ENCODE data around the gene TSC2. TPM values are rescaled to one million over a fixed set of nuclear protein-coding genes. Genes with fewer than 3 reads are reported as not detected.
"Not testable (repeated sequence)": the region's sequence is repeated elsewhere in the genome, so short reads cannot be mapped to it uniquely, and the experiment has no call there.

TSC2 gene
- total RNA-seq, 2 experiments from 2014 or later: 101 to 115 TPM

- CTCF ChIA-PET: interaction anchor here (1.2 to 3.6 kb wide), 13 partner anchors 10 to 148 kb away, joined by 3 to 42 read pairs (median 7); partner anchors contain the start of genes GFER, NOXO1, NTHL1 and RPS2
- ATAC-seq: no peak
- DNase-seq: no peak
- Mint-ChIP-seq H3K27me3 (no peaks in the 10 kb centered on the region), H3K36me3 (peaks cover 9% of the 10 kb centered on the region), H3K4me1 (peaks cover 39% of the 10 kb centered on the region), H3K27ac (peak overlapping the region; percentile 28), H3K4me3 (no peak overlapping the region), H3K9me3 (ENCODE audit: low read depth) (no peaks in the 10 kb centered on the region)
Measured at GRCh38 chr16:2004795-2005517, 42.8 kb upstream of the TSC2 start.

GRCh38 chr16:2005646-2006045 lies 42.1 kb upstream of the TSC2 start:
- Mint-ChIP-seq H3K27ac (no peak overlapping the region), H3K9me3 (ENCODE audit: low read depth) (no peaks in the 10 kb centered on the region), H3K36me3 (peaks cover 9% of the 10 kb centered on the region), H3K4me3 (no peak overlapping the region), H3K27me3 (no peaks in the 10 kb centered on the region), H3K4me1 (peaks cover 45% of the 10 kb centered on the region)
- CTCF ChIA-PET: interaction anchor here (1.2 to 3.6 kb wide), 5 partner anchors 11 to 147 kb away, joined by 3 to 42 read pairs (median 30); partner anchors contain the start of genes RPS2 and TRAF7
- DNase-seq (no peak), ATAC-seq (no peak)

- no peaks in the 10 kb centered on the region for H3K9me3 Mint-ChIP-seq (ENCODE audit: low read depth)
Measured at GRCh38 chr16:2006317-2006716, 41.5 kb upstream of the TSC2 start.

GRCh38 chr16:2007081-2007836 lies 40.5 kb upstream of the TSC2 start:
- no peak for DNase-seq
- CTCF ChIA-PET: interaction anchor here (0.7 to 2.3 kb wide), 6 partner anchors 9 to 134 kb away, joined by 3 to 17 read pairs (median 4); no protein-coding TSS in a partner anchor
- ATAC-seq: no peak
- peaks cover 5% of the 10 kb centered on the region for H3K36me3 Mint-ChIP-seq
- no peaks in the 10 kb centered on the region for H3K9me3 Mint-ChIP-seq (ENCODE audit: low read depth)
- H3K27me3 Mint-ChIP-seq: no peaks in the 10 kb centered on the region
- H3K4me1 Mint-ChIP-seq: peaks cover 45% of the 10 kb centered on the region
- H3K4me3 Mint-ChIP-seq: peak overlapping the region; percentile 79
- peak overlapping the region; percentile 84 for H3K27ac Mint-ChIP-seq

More at GRCh38 chr16:2006317-2006716, 41.5 kb upstream of the TSC2 start:
- no peak overlapping the region for H3K27ac Mint-ChIP-seq
- H3K27me3 Mint-ChIP-seq: no peaks in the 10 kb centered on the region
- no peak overlapping the region for H3K4me3 Mint-ChIP-seq
- H3K36me3 Mint-ChIP-seq: peaks cover 7% of the 10 kb centered on the region
- peaks cover 45% of the 10 kb centered on the region for H3K4me1 Mint-ChIP-seq
- DNase-seq (no peak), ATAC-seq (no peak)
- CTCF ChIA-PET: interaction anchor here (1.7 kb wide), 1 partner anchor 42 kb away, joined by 3 read pairs; the partner anchor contains the start of gene RPS2

GRCh38 chr16:2008009-2008526 lies 39.7 kb upstream of the TSC2 start:
- Mint-ChIP-seq H3K27ac (peak overlapping the region; percentile 84), H3K4me1 (peaks cover 45% of the 10 kb centered on the region), H3K36me3 (peaks cover 3% of the 10 kb centered on the region), H3K9me3 (ENCODE audit: low read depth) (no peaks in the 10 kb centered on the region), H3K4me3 (peak overlapping the region; percentile 79), H3K27me3 (no peaks in the 10 kb centered on the region)
- DNase-seq (peak; percentile 57), ATAC-seq (no peak)
- CTCF ChIA-PET: interaction anchor here (0.7 to 2.3 kb wide), 7 partner anchors 9 to 133 kb away, joined by 3 to 17 read pairs (median 4); no protein-coding TSS in a partner anchor

- Mint-ChIP-seq H3K36me3 (peaks cover 3% of the 10 kb centered on the region), H3K4me1 (peaks cover 45% of the 10 kb centered on the region), H3K27ac (peak overlapping the region; percentile 84), H3K4me3 (peak overlapping the region; percentile 79), H3K9me3 (ENCODE audit: low read depth) (no peaks in the 10 kb centered on the region), H3K27me3 (no peaks in the 10 kb centered on the region)
- DNase-seq: peak; percentile 64
- ATAC-seq: peak; percentile 5
- CTCF ChIA-PET: interaction anchor here (1.0 to 2.3 kb wide), 6 partner anchors 11 to 243 kb away, joined by 3 to 17 read pairs (median 3); partner anchors contain the start of genes ECI1 and RPS2
Measured at GRCh38 chr16:2008631-2009163, 39.1 kb upstream of the TSC2 start.

- Mint-ChIP-seq H3K36me3 (peaks cover 3% of the 10 kb centered on the region), H3K9me3 (ENCODE audit: low read depth) (no peaks in the 10 kb centered on the region), H3K27ac (peak overlapping the region; percentile 84), H3K27me3 (no peaks in the 10 kb centered on the region), H3K4me1 (peaks cover 40% of the 10 kb centered on the region), H3K4me3 (peak overlapping the region; percentile 79)
- ATAC-seq (peak; percentile 26), DNase-seq (no peak)
- CTCF ChIA-PET: interaction anchor here (1.1 to 2.3 kb wide), 4 partner anchors 12 to 242 kb away, joined by 3 to 17 read pairs (median 4); partner anchors contain the start of genes ECI1 and RPS2
Measured at GRCh38 chr16:2009164-2009711, 38.5 kb upstream of the TSC2 start.

GRCh38 chr16:2009791-2010510 lies 37.8 kb upstream of the TSC2 start, which contains the start of gene ZNF598:
Gene ZNF598 (minus strand): TSS chr16:2009821.
- DNase-seq (peak; percentile 84), ATAC-seq (peak; percentile 96)
- Mint-ChIP-seq H3K9me3 (ENCODE audit: low read depth) (no peaks in the 10 kb centered on the region), H3K4me3 (peak within 1 kb of the TSS; percentile 85), H3K27ac (peak within 1 kb of the TSS; percentile 91), H3K4me1 (peaks cover 36% of the 10 kb centered on the region), H3K36me3 (peaks cover 3% of the 10 kb centered on the region), H3K27me3 (no peaks in the 10 kb centered on the region)
- CTCF ChIA-PET: interaction anchor here (1.1 to 3.1 kb wide), 2 partner anchors 45 to 131 kb away, joined by 3 to 14 read pairs; partner anchors contain the start of gene RPS2

- not testable (repeated sequence) for ATAC-seq; DNase-seq; H3K4me3 Mint-ChIP-seq; H3K36me3 Mint-ChIP-seq; H3K27ac Mint-ChIP-seq; H3K9me3 Mint-ChIP-seq (ENCODE audit: low read depth); H3K27me3 Mint-ChIP-seq
- CTCF ChIA-PET: interaction anchor here (0.7 to 3.1 kb wide), 4 partner anchors 8 to 129 kb away, joined by 3 to 14 read pairs (median 6); no protein-coding TSS in a partner anchor
- H3K4me1 Mint-ChIP-seq: peaks cover 27% of the 10 kb centered on the region
Measured at GRCh38 chr16:2011726-2012125, 36.1 kb upstream of the TSC2 start.

GRCh38 chr16:2013527-2013926 lies 34.3 kb upstream of the TSC2 start:
- H3K9me3 Mint-ChIP-seq (ENCODE audit: low read depth): no peaks in the 10 kb centered on the region
- H3K36me3 Mint-ChIP-seq: no peaks in the 10 kb centered on the region
- H3K4me3 Mint-ChIP-seq: no peak overlapping the region
- peaks cover 9% of the 10 kb centered on the region for H3K4me1 Mint-ChIP-seq
- H3K27me3 Mint-ChIP-seq: peaks cover 3% of the 10 kb centered on the region
- DNase-seq: no peak
- H3K27ac Mint-ChIP-seq: no peak overlapping the region
- CTCF ChIA-PET: interaction anchor here (1.2 to 2.2 kb wide), 2 partner anchors 9 to 10 kb away, joined by 6 read pairs; no protein-coding TSS in a partner anchor
- no peak for ATAC-seq

- Mint-ChIP-seq H3K4me1 (peaks cover 2% of the 10 kb centered on the region), H3K27ac (no peak overlapping the region), H3K9me3 (ENCODE audit: low read depth) (no peaks in the 10 kb centered on the region), H3K27me3 (peaks cover 13% of the 10 kb centered on the region), H3K4me3 (no peak overlapping the region), H3K36me3 (no peaks in the 10 kb centered on the region)
- DNase-seq (no peak), ATAC-seq (no peak)
- CTCF ChIA-PET: interaction anchor here (0.8 to 2.2 kb wide), 4 partner anchors 11 to 140 kb away, joined by 3 to 16 read pairs (median 5); partner anchors contain the start of gene TRAF7
Measured at GRCh38 chr16:2015117-2015946, 32.5 kb upstream of the TSC2 start.

All from activated CD8-positive, alpha-beta memory T cell treated with anti-CD3 and anti-CD28 coated beads, Interleukin-2, amount 10 ng/mL, durations not matched to agents 7 days and 5 days (primary cell).